Raji (cell line): ENCODE measurements around the gene TRPM1.

Experiments
- POLR2A ChIP-seq: IDR thresholded peaks from 2 replicates; pipeline ENCODE4 v1.6.1; 2011; ENCODE audit warnings: low read depth, low read length, control low read depth; ENCODE audit not compliant: insufficient read depth

The TRPM1 gene

DNA sequence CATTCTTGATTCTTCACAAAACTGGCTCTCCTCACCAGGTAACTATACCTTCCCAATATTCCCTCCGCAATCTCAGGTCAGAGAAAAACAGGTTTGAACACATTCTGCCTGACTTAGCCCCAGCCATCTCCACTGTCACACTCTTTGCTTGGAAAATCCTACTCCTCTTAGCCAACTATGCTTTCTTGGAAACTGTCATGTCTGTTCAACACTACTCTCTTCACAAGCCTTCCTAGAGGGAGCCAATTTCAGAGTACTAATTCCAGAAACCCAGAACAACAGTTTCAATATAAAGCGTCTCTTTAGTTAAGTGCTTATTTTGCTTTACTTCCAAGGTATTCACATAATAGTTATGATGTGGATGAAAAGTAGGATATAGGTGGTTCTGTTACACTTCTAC is 131.8 kb downstream of the TRPM1 start:
- TF ChIP-seq POLR2A, result no peak

DNA sequence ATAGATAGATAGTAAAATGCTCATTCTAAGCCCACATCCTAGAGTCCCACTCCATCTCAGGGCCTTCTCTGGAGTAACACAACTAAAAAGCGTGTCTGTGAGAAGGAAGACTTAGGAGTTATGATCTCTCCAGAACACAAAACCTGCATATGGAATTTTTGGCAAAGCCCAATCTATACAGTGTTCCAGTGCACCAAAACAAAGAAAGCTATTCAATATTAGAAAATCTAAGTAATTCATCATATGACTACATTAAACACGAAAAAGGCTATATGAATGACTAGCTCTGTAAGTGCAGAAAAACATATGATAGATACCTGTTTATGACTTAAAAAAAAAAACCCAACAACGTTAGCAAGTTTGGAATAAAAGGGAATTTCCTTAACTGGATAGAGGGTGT is 137.8 kb downstream of the TRPM1 start:
- no peak for TF ChIP-seq POLR2A

DNA sequence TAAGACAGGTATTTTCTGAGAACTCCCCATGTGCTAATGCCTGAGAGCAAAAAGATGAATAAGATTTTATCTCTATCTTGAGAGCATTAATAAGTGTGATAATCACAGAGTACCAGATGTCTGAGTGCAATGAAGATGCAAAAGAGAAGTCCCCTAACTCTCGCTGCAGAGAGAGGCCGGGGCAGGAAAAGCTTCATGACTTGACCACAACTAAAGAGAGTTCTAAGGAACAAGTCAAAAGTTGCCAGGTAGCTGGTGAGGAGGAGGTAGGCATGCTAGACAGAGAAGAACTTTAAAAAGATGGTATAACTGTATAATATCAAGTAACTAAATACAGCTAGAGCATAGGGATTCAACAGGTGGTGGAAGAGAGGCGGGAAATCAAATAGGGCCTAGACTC is 138.9 kb downstream of the TRPM1 start:
- TF ChIP-seq POLR2A, result no peak

DNA sequence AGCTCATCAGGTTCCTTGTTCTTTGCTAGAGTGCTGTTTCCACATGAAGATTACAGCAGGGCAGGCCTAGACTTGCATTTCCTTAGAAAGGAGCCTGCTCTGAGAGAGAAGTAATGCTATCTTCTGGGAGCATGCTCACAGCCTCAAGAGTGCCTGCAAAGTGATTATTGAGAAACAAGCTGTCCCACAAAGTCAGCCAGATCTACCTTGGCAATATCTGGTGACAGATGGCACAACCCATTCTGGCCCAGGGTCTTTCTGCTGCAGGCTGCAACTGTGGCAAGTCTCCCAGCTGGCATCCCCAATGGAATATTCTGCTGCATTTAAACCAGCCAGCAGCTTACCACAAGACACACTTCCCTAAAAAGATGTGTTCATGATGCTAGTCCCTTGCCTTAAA is 139.4 kb downstream of the TRPM1 start:
- no peak for TF ChIP-seq POLR2A

DNA sequence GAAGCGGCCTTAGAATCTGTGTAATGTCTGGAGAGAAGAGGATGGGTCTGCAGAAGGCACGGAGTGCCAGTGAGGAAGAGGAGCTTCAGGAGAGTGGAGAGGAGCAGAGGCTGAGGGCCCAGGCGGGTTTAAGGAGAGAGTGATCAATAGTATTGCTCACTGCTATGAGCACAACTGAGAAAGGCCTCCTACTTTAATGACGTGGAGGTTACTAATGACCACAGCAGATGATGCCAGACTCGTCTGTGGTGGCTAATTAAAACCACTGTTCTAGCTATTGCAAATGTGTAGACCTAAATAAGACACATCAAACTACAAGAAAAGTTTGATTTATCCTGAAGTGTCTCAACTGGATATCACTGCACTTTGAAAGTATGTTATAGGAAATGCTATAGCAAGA is 143.3 kb downstream of the TRPM1 start:
- no peak for TF ChIP-seq POLR2A

DNA sequence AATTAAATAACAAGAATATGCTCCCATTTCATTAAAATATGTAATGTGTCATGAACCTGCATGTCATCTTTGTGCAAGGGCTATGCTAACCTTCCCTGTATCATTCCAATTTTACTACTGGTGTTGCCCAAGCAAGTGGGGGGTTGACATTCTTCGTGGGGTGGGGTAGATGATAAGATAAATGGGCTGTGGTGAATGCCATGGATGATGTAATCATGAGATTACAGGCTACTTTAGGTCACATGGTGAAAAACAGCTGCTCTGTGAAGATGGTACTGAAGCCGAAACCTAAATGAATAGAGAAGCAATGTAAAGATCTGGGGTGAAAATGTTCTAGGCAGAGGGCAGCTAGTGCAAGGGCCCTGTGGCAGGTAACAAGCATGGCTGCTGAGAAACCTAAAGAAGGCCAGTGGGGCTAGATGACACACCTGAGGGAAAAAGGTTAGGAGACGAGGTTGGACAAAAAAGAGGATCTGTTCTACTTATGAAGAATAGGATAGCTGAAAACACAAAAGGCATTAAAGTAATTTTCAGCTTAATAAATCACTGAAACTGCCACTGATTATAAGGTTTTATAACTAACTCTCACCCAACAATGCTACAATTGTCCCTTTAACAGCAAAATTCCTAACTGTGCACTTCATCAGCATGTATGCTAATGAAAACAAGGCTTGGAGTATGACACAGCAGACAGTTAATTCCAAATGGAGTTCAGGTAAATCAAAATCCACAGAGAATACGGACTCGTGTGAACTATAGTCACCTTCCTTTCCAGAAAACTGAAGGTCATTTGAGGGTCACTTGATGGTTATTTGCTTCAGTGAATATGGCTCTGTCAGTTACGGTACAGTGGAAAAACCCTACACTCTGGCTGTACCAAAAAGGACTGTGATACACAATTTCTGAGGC is 145.1 kb downstream of the TRPM1 start:
- TF ChIP-seq POLR2A, result no peak

DNA sequence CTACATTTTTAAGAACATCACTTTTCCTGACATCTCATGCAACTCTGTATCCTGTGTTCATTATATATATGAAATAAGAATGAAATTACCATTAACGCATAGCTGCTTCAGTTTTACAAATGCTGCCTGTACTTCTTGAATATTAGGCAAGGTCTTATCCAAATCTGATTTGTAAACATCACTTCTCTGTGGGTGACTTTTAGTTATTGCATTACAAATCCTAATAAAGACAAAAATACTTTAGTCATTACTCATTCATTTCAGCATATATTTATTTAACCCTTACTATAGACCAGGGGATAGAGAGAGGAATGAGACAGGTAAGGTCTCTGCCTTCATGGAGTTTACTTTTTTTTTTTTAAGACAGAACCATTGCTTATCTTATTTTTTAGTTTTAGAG is 146.9 kb downstream of the TRPM1 start:
- TF ChIP-seq POLR2A, result no peak

DNA sequence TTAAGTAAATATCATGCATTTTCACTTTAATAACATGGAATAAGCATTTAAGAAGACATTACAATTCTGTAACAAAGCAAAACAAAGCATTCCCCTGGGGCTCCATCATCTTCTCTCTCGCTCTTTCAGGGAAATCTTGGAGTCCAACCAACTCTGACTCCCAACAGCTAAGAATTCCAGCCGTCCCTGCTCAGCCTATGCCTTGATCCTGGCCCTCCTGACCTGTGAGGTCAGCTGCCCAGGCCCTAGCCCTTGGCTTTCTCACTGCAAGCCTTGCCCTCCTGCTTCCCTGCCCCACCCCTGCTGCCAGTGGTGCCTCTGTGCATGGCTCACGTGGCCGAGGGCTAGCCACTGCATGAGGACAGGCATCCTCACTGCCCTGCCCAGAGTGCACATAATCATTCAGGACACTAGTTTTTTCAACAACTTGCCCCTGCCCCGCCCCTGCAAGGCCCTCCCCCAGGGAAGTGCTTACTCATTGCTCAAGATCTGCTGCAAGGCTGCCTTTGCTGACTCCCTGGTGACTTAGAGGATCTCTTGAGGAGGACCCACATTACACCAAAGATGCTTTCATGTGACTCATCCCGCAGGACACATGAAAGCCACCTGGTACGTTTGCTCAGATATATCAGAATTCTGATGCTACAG is 147.7 kb downstream of the TRPM1 start:
- no peak for TF ChIP-seq POLR2A

DNA sequence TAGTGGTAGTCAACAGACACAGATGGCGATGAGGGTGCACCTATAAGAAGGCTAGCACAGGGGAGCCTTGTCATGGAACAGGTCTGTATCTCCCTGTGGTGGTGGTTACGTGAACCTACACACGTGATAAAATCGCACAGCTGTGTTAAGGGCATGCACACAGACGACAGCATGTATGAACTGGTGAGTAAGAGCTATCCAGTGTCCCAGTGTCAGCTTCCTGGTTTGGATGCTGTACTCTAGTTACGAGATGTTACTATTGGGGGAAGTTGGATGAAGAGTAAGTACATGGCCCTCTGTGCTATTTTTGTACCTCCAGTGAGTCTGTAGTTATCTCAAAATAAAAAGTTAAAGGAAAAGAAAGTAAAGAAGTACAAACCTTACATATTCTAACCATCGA is 148.3 kb downstream of the TRPM1 start:
- no peak for TF ChIP-seq POLR2A
